ENCODE results near the gene MXD3.

DNA sequence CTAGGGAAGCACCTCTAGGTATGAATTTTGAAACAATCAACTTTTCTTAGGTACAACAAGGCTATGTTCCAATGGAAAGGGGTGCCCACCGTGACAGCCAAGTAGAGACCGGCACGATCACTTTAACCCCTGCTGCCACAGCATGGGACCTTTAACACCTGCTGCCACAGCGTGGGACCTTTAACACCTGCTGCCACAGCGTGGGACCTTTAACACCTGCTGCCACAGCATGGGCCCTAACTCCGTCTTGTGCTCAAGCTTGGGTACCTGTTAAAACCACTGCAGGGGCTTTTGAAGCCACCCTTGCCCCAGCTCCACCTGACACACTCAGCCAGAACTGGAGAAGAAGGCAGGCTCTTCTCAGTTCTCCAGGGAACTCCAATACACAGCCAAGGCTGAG, 18.2 kb upstream of the MXD3 start:
- no peak for TF ChIP-seq POLR2AphosphoS5 (IDR thresholded peaks at IDR 0.05; ENCODE audit: borderline replicate concordance, low read depth, low read length)
- TF ChIP-seq EZH2 (IDR thresholded peaks at IDR 0.05): no peak
